ENCODE results near the gene MGA.

DNA sequence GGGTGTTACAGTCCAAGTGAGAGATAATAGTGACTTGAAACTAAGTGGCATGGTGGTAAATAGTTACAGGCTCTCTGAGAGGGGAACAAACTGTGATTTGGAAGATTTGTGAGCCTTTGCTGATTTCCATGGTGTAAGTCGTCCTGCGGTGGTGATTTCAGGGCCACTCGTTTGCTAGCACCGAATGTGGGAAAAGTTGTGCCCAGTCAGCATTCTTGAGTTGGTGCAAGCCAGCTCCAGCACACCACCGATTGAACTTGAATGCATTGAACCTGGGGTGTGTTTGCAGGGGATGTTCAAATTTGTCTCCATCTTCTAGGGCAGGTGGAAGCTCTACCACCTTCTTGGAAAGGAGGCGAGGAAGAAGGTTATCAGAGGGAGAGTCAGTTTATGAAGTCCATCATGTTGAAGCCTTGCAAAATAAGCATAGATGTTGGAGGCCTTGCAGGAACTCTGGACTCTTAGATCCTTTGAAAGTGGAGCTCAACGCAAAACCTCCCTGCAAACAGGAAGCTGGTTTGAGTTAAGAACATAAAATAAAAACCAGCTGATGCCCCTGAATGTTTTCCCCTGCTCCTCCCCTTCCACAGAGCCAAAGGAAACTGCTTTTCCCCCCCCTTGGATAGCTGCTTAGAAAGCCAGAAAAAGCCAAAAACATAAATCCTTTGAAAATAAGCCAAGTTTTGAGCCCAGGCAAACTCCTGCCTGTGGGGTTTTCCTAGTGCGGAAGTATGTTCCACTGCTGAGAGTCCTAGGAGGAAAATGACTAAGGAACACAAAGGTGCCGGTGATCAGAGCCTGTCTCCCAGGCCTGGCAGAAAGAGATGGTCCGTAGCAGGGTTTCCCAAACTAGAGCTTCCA, 136.0 kb downstream of the MGA start:
- TF ChIP-seq, protein P1, sequence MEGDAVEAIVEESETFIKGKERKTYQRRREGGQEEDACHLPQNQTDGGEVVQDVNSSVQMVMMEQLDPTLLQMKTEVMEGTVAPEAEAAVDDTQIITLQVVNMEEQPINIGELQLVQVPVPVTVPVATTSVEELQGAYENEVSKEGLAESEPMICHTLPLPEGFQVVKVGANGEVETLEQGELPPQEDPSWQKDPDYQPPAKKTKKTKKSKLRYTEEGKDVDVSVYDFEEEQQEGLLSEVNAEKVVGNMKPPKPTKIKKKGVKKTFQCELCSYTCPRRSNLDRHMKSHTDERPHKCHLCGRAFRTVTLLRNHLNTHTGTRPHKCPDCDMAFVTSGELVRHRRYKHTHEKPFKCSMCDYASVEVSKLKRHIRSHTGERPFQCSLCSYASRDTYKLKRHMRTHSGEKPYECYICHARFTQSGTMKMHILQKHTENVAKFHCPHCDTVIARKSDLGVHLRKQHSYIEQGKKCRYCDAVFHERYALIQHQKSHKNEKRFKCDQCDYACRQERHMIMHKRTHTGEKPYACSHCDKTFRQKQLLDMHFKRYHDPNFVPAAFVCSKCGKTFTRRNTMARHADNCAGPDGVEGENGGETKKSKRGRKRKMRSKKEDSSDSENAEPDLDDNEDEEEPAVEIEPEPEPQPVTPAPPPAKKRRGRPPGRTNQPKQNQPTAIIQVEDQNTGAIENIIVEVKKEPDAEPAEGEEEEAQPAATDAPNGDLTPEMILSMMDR (IDR thresholded peaks at IDR 0.05; ENCODE audit: insufficient read depth, low read depth, low read length) = no peak
- TF ChIP-seq EZH2 (IDR thresholded peaks at IDR 0.05; ENCODE audit: insufficient read depth, low read length) = no peak

Measured in astrocyte (in vitro differentiated cells and primary cell).